ENCODE data around the gene SPZ1. TPM values are rescaled to one million over a fixed set of nuclear protein-coding genes. Genes with fewer than 3 reads are reported as not detected.
"Not testable (repeated sequence)": the region's sequence is repeated elsewhere in the genome, so short reads cannot be mapped to it uniquely, and the experiment has no call there.

Gene SPZ1
- total and polyA plus RNA-seq, 2 donors (not counting 1 experiment from before 2014, with no cell fraction given) = not detected

DNA sequence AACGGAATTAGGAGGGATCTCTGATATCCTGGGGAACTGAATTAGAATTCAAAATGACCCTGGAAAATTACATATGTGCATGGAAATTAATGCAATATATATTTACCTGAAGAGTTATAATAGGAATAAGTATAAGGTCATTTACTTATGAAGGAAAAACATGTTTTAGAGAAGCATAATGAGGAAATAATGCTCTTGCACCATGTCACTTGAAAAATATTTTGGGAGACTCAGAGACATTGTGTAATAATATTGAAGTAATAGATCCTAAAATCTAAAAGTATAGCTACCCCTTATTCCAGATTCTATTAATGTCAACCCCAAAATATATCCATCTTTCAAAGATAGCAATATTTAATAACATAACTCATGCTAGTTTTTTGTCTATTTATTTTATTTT, 28.4 kb downstream of the SPZ1 start:
- Histone ChIP-seq H3K9ac (ENCODE audit: insufficient read depth, low read length) (no peak overlapping the region), H3K36me3 (ENCODE audit: control insufficient read depth, insufficient read depth, low read length) (no peaks in the 10 kb centered on the region), H4K20me1 (ENCODE audit: control insufficient read depth, extremely low read depth, insufficient read depth, low read length) (no peaks in the 10 kb centered on the region), H3K4me3 (replicated peaks in 1 of 4; ENCODE audit: control extremely low read depth in 1 of 4, insufficient read depth in 1 of 4, low read depth in 3 of 4, low read length in 4 of 4) (no peak overlapping the region), H2AFZ (ENCODE audit: low read length) (no peak overlapping the region), H3K4me2 (ENCODE audit: extremely low read depth, insufficient read depth, low read length) (no peak overlapping the region), H3K27me3 (ENCODE audit: control insufficient read depth, insufficient read depth, low read length) (no peaks in the 10 kb centered on the region), H3K79me2 (ENCODE audit: control insufficient read depth, insufficient read depth, low read length) (no peaks in the 10 kb centered on the region), H3K27ac (ENCODE audit: insufficient read depth, low read length) (no peak overlapping the region), H3K9me3 (ENCODE audit: control insufficient read depth, insufficient read depth, low read depth, low read length) (no peaks in the 10 kb centered on the region), H3K4me1 (ENCODE audit: control insufficient read depth, extremely low read depth, insufficient read depth, low read length) (no peaks in the 10 kb centered on the region)
- no peak for TF ChIP-seq CTCF (conservative IDR thresholded peaks at IDR 0.05 in 1 of 2, IDR thresholded peaks at IDR 0.05 in 1 of 2; ENCODE audit: low read depth in 1 of 2, low read length in 2 of 2)
- no peak for TF ChIP-seq EZH2 (IDR thresholded peaks at IDR 0.05; ENCODE audit: low read length, missing control alignments)
- DNase-seq (ENCODE audit: low read depth in 2 of 2) = no peak

DNA sequence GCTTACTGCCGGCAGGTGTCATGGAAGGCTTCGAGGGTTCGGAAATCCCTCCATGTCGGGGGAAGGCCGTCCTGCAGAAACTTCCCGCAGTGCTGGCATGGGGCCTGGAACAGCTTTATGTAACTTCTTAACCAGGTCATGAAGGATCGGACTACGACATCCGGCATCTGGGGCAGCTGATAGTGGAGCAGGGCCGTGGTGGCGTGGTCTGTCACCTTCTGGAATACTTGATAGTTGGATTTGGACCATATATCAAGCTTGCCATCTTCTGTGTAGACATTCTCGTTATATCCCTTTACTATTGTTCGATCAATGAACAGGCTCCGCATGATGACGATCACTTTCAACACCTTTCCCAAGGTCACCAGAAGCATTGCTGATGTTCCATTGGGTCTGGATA, 31.2 kb downstream of the SPZ1 start:
- DNase-seq (ENCODE audit: low read depth in 2 of 2); H3K79me2 ChIP-seq (ENCODE audit: control insufficient read depth, insufficient read depth, low read length): not testable (repeated sequence)

GRCh38 chr5:80355686-80356085, 35.9 kb downstream of the SPZ1 start:
- no peak for DNase-seq (ENCODE audit: low read depth in 2 of 2)
- no peak for TF ChIP-seq EZH2 (IDR thresholded peaks at IDR 0.05; ENCODE audit: low read length, missing control alignments)
- TF ChIP-seq CTCF (conservative IDR thresholded peaks at IDR 0.05 in 1 of 2, IDR thresholded peaks at IDR 0.05 in 1 of 2; ENCODE audit: low read depth in 1 of 2, low read length in 2 of 2) = no peak
- H3K4me1 ChIP-seq (ENCODE audit: control insufficient read depth, extremely low read depth, insufficient read depth, low read length) = no peaks in the 10 kb centered on the region
- H3K4me3 ChIP-seq (replicated peaks in 1 of 4; ENCODE audit: control extremely low read depth in 1 of 4, insufficient read depth in 1 of 4, low read depth in 3 of 4, low read length in 4 of 4) = no peak overlapping the region
- H3K4me2 ChIP-seq (ENCODE audit: extremely low read depth, insufficient read depth, low read length) = no peak overlapping the region
- H3K79me2 ChIP-seq (ENCODE audit: control insufficient read depth, insufficient read depth, low read length) = no peaks in the 10 kb centered on the region
- no peak overlapping the region for H3K27ac ChIP-seq (ENCODE audit: insufficient read depth, low read length)
- H3K9ac ChIP-seq (ENCODE audit: insufficient read depth, low read length) = no peak overlapping the region
- no peaks in the 10 kb centered on the region for H3K9me3 ChIP-seq (ENCODE audit: control insufficient read depth, insufficient read depth, low read depth, low read length)
- H3K36me3 ChIP-seq (ENCODE audit: control insufficient read depth, insufficient read depth, low read length) = no peaks in the 10 kb centered on the region
- H2AFZ ChIP-seq (ENCODE audit: low read length) = no peak overlapping the region
- H3K27me3 ChIP-seq (ENCODE audit: control insufficient read depth, insufficient read depth, low read length) = no peaks in the 10 kb centered on the region
- no peaks in the 10 kb centered on the region for H4K20me1 ChIP-seq (ENCODE audit: control insufficient read depth, extremely low read depth, insufficient read depth, low read length)

More for the DNA sequence above, 31.2 kb downstream of the SPZ1 start:
- H2AFZ ChIP-seq (ENCODE audit: low read length); H3K27me3 ChIP-seq (ENCODE audit: control insufficient read depth, insufficient read depth, low read length); H3K36me3 ChIP-seq (ENCODE audit: control insufficient read depth, insufficient read depth, low read length); H3K9me3 ChIP-seq (ENCODE audit: control insufficient read depth, insufficient read depth, low read depth, low read length); H3K4me3 ChIP-seq (replicated peaks in 1 of 4; ENCODE audit: control extremely low read depth in 1 of 4, insufficient read depth in 1 of 4, low read depth in 3 of 4, low read length in 4 of 4); H3K4me1 ChIP-seq (ENCODE audit: control insufficient read depth, extremely low read depth, insufficient read depth, low read length); H3K9ac ChIP-seq (ENCODE audit: insufficient read depth, low read length); H3K27ac ChIP-seq (ENCODE audit: insufficient read depth, low read length); H3K4me2 ChIP-seq (ENCODE audit: extremely low read depth, insufficient read depth, low read length); H4K20me1 ChIP-seq (ENCODE audit: control insufficient read depth, extremely low read depth, insufficient read depth, low read length): not testable (repeated sequence)
